GM12891 (cell line): Measurements from ENCODE around the gene KCNJ9.

Experiments used
- POLR2A ChIP-seq: IDR thresholded peaks from 2 replicates; pipeline ENCODE4 v1.6.1; 2011; ENCODE audit warnings: low read depth, low read length, control low read depth
- POLR2AphosphoS5 ChIP-seq: IDR thresholded peaks from 2 replicates; pipeline ENCODE4 v1.6.1; 2011; ENCODE audit warnings: low read depth, low read length, control low read depth
- TAF1 ChIP-seq: IDR thresholded peaks from 2 replicates; pipeline ENCODE4 v1.6.1; 2011; ENCODE audit warnings: low read depth, low read length, control low read depth

DNA sequence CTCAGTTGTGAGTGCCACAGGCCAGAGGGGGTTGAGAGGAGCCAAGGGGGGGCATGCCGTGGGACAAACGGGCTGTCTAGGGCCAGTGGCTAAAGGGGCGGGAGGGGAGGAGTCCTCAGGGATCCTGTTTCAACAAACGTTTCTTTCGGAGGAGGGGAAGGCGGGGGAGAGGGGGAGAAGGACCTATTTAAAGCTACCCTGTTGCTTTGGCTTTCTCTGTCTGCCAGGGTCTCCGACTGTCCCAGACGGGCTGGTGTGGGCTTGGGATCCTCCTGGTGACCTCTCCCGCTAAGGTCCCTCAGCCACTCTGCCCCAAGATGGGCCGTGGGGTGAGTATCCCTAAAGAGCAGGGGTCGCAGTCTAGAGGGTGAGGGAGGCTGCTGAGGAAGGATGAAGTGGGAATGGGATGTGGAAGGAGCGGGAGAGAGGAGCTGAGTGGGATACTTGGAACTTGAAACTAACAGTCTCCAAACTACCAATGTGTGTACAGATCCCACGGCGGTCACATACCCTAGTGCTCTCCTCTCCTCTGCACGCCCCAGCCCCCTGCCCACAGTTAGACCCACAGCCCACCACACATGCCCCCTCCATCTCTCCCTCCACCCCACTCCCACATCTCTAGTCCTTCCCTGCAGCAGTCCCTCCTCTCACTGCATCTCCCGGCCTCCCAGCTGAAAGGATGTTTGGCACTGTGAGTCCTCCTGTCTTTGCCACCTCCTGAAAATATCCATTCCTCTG lies 34.4 kb downstream of the KCNJ9 start, which contains the start of gene ATP1A2:
- no peak for TF ChIP-seq POLR2A
- no peak for TF ChIP-seq POLR2AphosphoS5
- TF ChIP-seq TAF1: no peak
